ENCODE data around the gene MKKS. TPM values are rescaled to one million over a fixed set of nuclear protein-coding genes. Genes with fewer than 3 reads are reported as not detected.

The MKKS gene
- total and polyA plus RNA-seq, 7 experiments from 2014 or later = 4.5 to 38.6 (median 15.5) TPM

DNA sequence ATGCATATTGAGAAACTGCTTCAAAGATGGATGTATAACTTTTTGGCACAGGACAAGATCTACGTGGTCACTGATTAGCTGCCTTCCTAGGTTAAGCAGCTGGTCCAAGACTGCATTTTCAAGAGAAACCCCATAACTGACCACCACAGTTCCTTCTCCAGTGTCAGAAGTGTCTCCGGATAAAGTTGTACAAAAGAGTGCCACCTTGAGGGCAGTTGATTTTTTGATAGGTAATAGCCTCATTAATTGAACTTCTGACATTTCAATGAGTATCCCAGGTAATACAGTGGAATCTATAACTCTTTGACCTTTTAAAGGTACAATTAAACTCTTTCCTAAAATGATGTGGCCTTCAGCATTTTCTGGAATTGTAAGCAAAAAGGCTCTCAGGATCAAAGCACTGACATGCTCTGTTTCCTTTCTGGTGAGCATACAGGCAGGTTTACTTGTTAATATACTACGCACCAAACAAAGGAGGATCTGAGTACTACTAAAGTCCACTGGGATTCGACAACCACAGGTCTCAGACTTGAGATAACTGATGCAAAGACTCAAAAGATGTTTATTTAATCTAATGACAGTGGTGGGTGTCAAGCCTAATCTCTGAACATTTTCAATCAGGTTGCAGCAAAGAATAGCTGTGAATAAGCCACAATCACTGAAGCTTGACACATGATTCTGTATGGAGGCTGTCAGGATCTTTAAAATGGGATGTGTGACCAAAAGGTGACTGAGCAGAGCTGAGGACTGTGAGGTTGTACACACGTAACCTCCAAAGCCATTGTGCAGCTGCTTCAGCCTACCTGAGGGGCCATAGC, 21.2 kb downstream of the MKKS start:
- Histone ChIP-seq H3K27me3 (ENCODE audit: control insufficient read depth in 2 of 2, insufficient read depth in 2 of 2, low read length in 2 of 2) (no peaks in the 10 kb centered on the region), H3K36me3 (ENCODE audit: control insufficient read depth in 2 of 3, insufficient read depth in 3 of 3, low read length in 3 of 3) (peaks cover 0 to 24% (median 0%) of the 10 kb centered on the region in 3 experiments), H3K27ac (ENCODE audit: low read depth, low read length) (no peak overlapping the region), H3K4me1 (ENCODE audit: control insufficient read depth in 2 of 2, insufficient read depth in 2 of 2, low read length in 2 of 2) (no peaks in the 10 kb centered on the region), H3K9me3 (ENCODE audit: control insufficient read depth in 2 of 3, low read length in 3 of 3) (no peaks in the 10 kb centered on the region), H3K4me3 (ENCODE audit: low read length) (no peak overlapping the region)
- Mint-ChIP-seq H3K27me3 (no peaks in the 10 kb centered on the region), H3K36me3 (peaks cover 5 to 24% (median 10%) of the 10 kb centered on the region in 5 donors), H3K4me3 (no peak overlapping the region), H3K9me3 (no peaks in the 10 kb centered on the region), H3K4me1 (peaks cover 0 to 15% (median 10%) of the 10 kb centered on the region in 7 donors), H3K27ac (no peak overlapping the region)
- ChIA-PET CTCF (interaction anchor here (1.6 kb wide), 1 partner anchor 14 kb away, joined by 8 read pairs; no protein-coding TSS in a partner anchor), POLR2A (no interaction called here)
- intact Hi-C loops (cut with micrococcal nuclease) = no loop called here
- no peak for ATAC-seq
- no peak for DNase-seq

DNA sequence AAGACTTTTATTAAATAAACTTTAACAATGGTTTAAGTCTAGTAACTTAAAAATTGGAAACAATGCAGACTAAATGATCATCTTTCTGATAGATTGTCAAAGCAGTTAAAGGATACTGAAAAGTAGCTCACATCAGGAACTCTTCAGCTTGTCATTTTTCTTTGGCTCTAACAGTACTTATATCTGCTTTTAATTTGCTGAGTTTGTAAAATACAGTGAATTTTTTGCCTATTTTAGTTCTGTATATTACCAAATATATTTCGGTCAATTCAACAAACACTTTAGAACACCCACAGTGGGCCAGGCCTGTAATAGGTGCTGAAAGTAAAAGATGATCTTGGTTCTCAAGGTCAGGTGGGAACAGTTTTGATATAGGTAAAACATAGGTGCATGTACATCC, 22.3 kb downstream of the MKKS start:
- intact Hi-C loops (cut with micrococcal nuclease) = no loop called here
- Mint-ChIP-seq H3K36me3 (peaks cover 5 to 24% (median 10%) of the 10 kb centered on the region in 5 donors), H3K27me3 (no peaks in the 10 kb centered on the region), H3K9me3 (no peaks in the 10 kb centered on the region), H3K4me1 (peaks cover 0 to 11% (median 6%) of the 10 kb centered on the region in 7 donors), H3K27ac (peak overlapping the region in 1 of 9 donors; percentile 10), H3K4me3 (no peak overlapping the region)
- DNase-seq (no peak), ATAC-seq (no peak)
- H3K36me3 ChIP-seq (ENCODE audit: control insufficient read depth in 2 of 3, insufficient read depth in 3 of 3, low read length in 3 of 3) = peaks cover 0 to 25% (median 0%) of the 10 kb centered on the region in 3 experiments
- no peaks in the 10 kb centered on the region for H3K27me3 ChIP-seq (ENCODE audit: control insufficient read depth in 2 of 2, insufficient read depth in 2 of 2, low read length in 2 of 2)
- H3K9me3 ChIP-seq (ENCODE audit: control insufficient read depth in 2 of 3, low read length in 3 of 3) = no peaks in the 10 kb centered on the region
- ChIA-PET CTCF (no interaction called here), POLR2A (no interaction called here)
- H3K4me3 ChIP-seq (ENCODE audit: low read length) = no peak overlapping the region
- no peaks in the 10 kb centered on the region for H3K4me1 ChIP-seq (ENCODE audit: control insufficient read depth in 2 of 2, insufficient read depth in 2 of 2, low read length in 2 of 2)
- no peak overlapping the region for H3K27ac ChIP-seq (ENCODE audit: low read depth, low read length)

DNA sequence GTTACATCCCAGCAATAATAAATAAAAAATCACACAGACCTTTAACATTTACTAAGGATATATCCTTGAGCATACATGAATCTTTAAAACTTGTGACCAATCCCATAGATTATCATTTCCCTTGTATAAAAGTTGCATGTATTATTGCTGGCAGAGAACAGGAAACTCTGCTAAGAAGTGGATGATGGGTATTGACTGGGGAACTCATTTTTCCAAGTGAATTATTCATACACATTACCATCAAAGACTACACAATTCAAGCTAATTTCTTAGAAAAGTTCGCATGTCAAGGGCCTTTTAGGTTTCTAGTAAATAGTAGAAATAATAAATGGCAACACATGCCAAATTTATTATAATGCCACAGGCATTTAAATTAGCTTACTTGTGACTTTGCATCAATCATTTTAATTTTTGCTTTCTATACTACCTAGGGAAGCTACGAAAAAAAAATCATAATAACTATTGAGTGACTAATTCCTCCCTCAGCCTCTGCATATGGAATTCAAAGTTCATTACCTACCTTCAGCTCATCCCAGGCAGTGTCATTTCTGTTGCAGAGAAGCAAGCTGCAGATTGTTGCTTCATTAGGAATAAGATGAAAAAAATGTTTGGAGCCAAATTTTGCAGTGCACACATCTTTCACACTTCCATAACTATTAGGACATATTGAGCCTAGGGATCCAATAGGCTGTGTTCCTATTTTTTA, 25.8 kb downstream of the MKKS start:
- H3K27ac Mint-ChIP-seq = peak overlapping the region in 2 of 9 donors; percentile 31 to 45
- H3K9me3 ChIP-seq (ENCODE audit: control insufficient read depth in 2 of 3, low read length in 3 of 3) = no peaks in the 10 kb centered on the region
- H3K36me3 Mint-ChIP-seq = peaks cover 5 to 21% (median 16%) of the 10 kb centered on the region in 5 donors
- no peaks in the 10 kb centered on the region for H3K4me1 ChIP-seq (ENCODE audit: control insufficient read depth in 2 of 2, insufficient read depth in 2 of 2, low read length in 2 of 2)
- no peaks in the 10 kb centered on the region for H3K27me3 ChIP-seq (ENCODE audit: control insufficient read depth in 2 of 2, insufficient read depth in 2 of 2, low read length in 2 of 2)
- H3K4me3 Mint-ChIP-seq = no peak overlapping the region
- no peaks in the 10 kb centered on the region for H3K9me3 Mint-ChIP-seq
- no peak overlapping the region for H3K27ac ChIP-seq (ENCODE audit: low read depth, low read length)
- ATAC-seq = no peak
- no peak for DNase-seq
- H3K27me3 Mint-ChIP-seq = no peaks in the 10 kb centered on the region
- POLR2A ChIA-PET = no interaction called here
- CTCF ChIA-PET = interaction anchor here (1.1 kb wide), 1 partner anchor 18 kb away, joined by 5 read pairs; no protein-coding TSS in a partner anchor
- intact Hi-C loops (cut with micrococcal nuclease) = no loop called here
- no peak overlapping the region for H3K4me3 ChIP-seq (ENCODE audit: low read length)
- H3K36me3 ChIP-seq (ENCODE audit: control insufficient read depth in 2 of 3, insufficient read depth in 3 of 3, low read length in 3 of 3) = peaks cover 0 to 25% (median 0%) of the 10 kb centered on the region in 3 experiments
- H3K4me1 Mint-ChIP-seq = peaks cover 0 to 10% (median 0%) of the 10 kb centered on the region in 7 donors

DNA sequence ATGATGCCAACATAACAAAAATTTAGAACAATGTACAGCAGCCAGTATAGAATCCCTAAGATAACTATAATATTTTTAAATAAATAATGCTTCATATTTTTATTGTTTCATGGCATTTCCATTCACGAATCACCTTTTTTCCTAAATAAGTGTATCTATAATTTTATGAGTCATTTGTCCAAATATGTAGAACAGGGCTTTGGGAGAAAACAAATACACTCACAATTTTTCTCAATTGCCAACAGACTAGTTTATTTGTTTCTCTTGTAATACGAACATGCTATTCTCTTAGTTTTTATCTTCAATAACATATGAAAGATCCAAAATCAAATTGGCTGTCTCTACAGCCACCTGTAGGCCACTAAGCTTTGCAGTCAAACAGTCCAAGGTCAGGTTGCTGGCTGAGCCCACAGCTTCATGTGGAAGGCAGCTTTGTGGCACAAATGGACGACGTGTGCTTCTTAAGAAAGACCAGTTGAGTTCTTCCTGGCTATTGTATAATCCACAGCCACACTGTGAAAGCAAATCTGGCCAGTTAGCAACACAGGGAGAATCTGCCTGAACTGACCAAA, 29.0 kb downstream of the MKKS start:
- Mint-ChIP-seq H3K27me3 (no peaks in the 10 kb centered on the region), H3K27ac (no peak overlapping the region), H3K4me1 (peaks cover 0 to 11% (median 0%) of the 10 kb centered on the region in 7 donors), H3K36me3 (peaks cover 0 to 15% (median 12%) of the 10 kb centered on the region in 5 donors), H3K4me3 (no peak overlapping the region), H3K9me3 (no peaks in the 10 kb centered on the region)
- ChIA-PET CTCF (no interaction called here), POLR2A (no interaction called here)
- DNase-seq (no peak), ATAC-seq (no peak)
- H3K9me3 ChIP-seq (ENCODE audit: control insufficient read depth in 2 of 3, low read length in 3 of 3) = no peaks in the 10 kb centered on the region
- no peaks in the 10 kb centered on the region for H3K4me1 ChIP-seq (ENCODE audit: control insufficient read depth in 2 of 2, insufficient read depth in 2 of 2, low read length in 2 of 2)
- intact Hi-C loops (cut with micrococcal nuclease) = no loop called here
- no peak overlapping the region for H3K27ac ChIP-seq (ENCODE audit: low read depth, low read length)
- no peak overlapping the region for H3K4me3 ChIP-seq (ENCODE audit: low read length)
- H3K27me3 ChIP-seq (ENCODE audit: control insufficient read depth in 2 of 2, insufficient read depth in 2 of 2, low read length in 2 of 2) = no peaks in the 10 kb centered on the region
- peaks cover 0 to 14% (median 0%) of the 10 kb centered on the region in 3 experiments for H3K36me3 ChIP-seq (ENCODE audit: control insufficient read depth in 2 of 3, insufficient read depth in 3 of 3, low read length in 3 of 3)

DNA sequence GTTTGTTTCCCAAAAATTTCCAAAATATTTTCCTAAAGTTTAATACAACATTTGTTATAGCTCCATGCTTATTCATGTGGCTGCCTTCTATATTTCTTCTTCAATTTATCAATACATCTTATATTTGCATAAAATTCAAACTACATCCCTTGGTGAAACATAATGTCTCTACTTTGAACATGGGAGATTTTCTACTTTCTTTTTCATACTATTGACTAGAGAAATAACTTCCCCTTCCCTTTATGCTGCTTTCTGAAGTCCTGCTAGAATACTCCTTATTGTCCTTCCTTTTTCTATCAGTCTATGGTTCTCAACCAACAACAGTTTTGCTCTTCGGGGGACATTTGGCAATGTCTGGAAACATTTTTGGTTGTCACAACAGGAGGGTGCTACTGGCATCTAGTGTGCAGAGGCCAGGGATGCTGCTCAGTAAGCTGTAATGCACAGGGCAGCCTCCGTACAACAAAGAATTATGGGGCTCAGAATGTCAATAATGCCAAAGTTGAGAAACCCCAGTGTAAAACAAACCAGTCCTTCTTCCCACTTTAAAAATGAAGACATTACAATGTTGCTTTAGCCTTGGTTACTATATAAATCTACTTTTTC, 29.9 kb downstream of the MKKS start:
- Mint-ChIP-seq H3K36me3 (peaks cover 0 to 15% (median 12%) of the 10 kb centered on the region in 5 donors), H3K9me3 (no peaks in the 10 kb centered on the region), H3K27ac (peak overlapping the region in 1 of 9 donors; percentile 58), H3K27me3 (no peaks in the 10 kb centered on the region), H3K4me1 (peaks cover 0 to 11% (median 0%) of the 10 kb centered on the region in 7 donors), H3K4me3 (no peak overlapping the region)
- Histone ChIP-seq H3K9me3 (ENCODE audit: control insufficient read depth in 2 of 3, low read length in 3 of 3) (no peaks in the 10 kb centered on the region), H3K36me3 (ENCODE audit: control insufficient read depth in 2 of 3, insufficient read depth in 3 of 3, low read length in 3 of 3) (peaks cover 0 to 14% (median 0%) of the 10 kb centered on the region in 3 experiments), H3K27me3 (ENCODE audit: control insufficient read depth in 2 of 2, insufficient read depth in 2 of 2, low read length in 2 of 2) (no peaks in the 10 kb centered on the region), H3K27ac (ENCODE audit: low read depth, low read length) (no peak overlapping the region), H3K4me3 (ENCODE audit: low read length) (no peak overlapping the region), H3K4me1 (ENCODE audit: control insufficient read depth in 2 of 2, insufficient read depth in 2 of 2, low read length in 2 of 2) (no peaks in the 10 kb centered on the region)
- ChIA-PET POLR2A (no interaction called here), CTCF (no interaction called here)
- DNase-seq (no peak), ATAC-seq (no peak)
- intact Hi-C loops (cut with micrococcal nuclease) = no loop called here

DNA sequence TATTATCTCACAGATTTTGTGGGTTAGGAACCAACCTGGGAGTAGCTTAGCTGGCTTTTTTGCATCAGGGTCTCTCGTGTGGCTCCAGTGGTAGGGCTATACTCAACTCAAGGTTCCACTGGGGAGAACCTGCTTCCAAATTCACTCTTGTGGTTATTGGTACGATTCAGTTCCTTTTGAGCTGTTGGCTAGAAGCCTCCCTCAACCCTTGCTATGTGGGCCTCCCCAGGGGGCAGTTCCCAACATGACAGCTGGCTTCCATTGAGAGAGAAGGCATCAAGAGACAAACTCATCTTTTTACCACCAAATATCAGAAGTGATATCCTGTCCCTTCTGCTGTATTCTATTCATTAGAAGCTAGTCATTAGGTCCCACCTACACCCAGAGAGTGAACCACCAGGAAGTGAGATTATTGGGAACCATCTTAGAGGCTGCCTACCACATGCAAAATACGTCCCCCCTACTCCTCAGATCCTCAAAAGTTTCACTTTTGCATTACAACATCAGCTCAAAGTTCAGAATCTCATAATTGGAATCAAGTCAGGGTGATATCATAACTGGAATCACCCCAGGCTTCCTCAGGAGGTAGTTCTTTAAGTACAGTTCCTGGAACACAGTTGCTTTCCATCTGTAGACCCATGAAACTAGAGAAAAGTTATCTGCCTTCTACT, 30.9 kb downstream of the MKKS start:
- ChIA-PET CTCF (no interaction called here), POLR2A (no interaction called here)
- intact Hi-C loops (cut with micrococcal nuclease) = no loop called here
- Mint-ChIP-seq H3K9me3 (no peaks in the 10 kb centered on the region), H3K27ac (no peak overlapping the region), H3K27me3 (no peaks in the 10 kb centered on the region), H3K4me1 (peaks cover 0 to 11% (median 0%) of the 10 kb centered on the region in 7 donors), H3K36me3 (peaks cover 0 to 15% (median 12%) of the 10 kb centered on the region in 5 donors), H3K4me3 (no peak overlapping the region)
- H3K27me3 ChIP-seq (ENCODE audit: control insufficient read depth in 2 of 2, insufficient read depth in 2 of 2, low read length in 2 of 2) = no peaks in the 10 kb centered on the region
- ATAC-seq (no peak), DNase-seq (no peak)
- H3K4me1 ChIP-seq (ENCODE audit: control insufficient read depth in 2 of 2, insufficient read depth in 2 of 2, low read length in 2 of 2) = no peaks in the 10 kb centered on the region
- H3K36me3 ChIP-seq (ENCODE audit: control insufficient read depth in 2 of 3, insufficient read depth in 3 of 3, low read length in 3 of 3) = peaks cover 0 to 14% (median 0%) of the 10 kb centered on the region in 3 experiments
- H3K4me3 ChIP-seq (ENCODE audit: low read length) = no peak overlapping the region
- no peaks in the 10 kb centered on the region for H3K9me3 ChIP-seq (ENCODE audit: control insufficient read depth in 2 of 3, low read length in 3 of 3)
- H3K27ac ChIP-seq (ENCODE audit: low read depth, low read length) = no peak overlapping the region

Measured in naive thymus-derived CD4-positive, alpha-beta T cell (primary cell).